SJCRH30 (cell line): ENCODE data around the gene BCL2. TPM values are rescaled to one million over a fixed set of nuclear protein-coding genes. Genes with fewer than 3 reads are reported as not detected.
"Not testable (repeated sequence)": the region's sequence is repeated elsewhere in the genome, so short reads cannot be mapped to it uniquely, and the experiment has no call there.

Source experiments
- DNase-seq, 2 experiments: peaks; one replicate each; pipeline ENCODE4 v3.0.0-alpha.2; 2015 to 2020
- H3K27ac ChIP-seq: fragments of 250-450 bp; sonication (Bioruptor Pico); 2 replicates; pipeline ENCODE4 v1.5.1; 2020; ENCODE audit warnings: mild to moderate bottlenecking, moderate library complexity
- H3K27me3 ChIP-seq: fragments of 250-450 bp; sonication (Bioruptor Pico); 2 replicates; pipeline ENCODE4 v1.5.1; 2020; ENCODE audit warnings: mild to moderate bottlenecking, moderate library complexity
- H3K36me3 ChIP-seq: fragments of 250-450 bp; sonication (Bioruptor Pico); 2 replicates; pipeline ENCODE4 v1.5.1; 2020; ENCODE audit warnings: mild to moderate bottlenecking, moderate library complexity
- H3K4me1 ChIP-seq: fragments of 250-450 bp; sonication (Bioruptor Pico); 2 replicates; pipeline ENCODE4 v1.5.1; 2020; ENCODE audit warnings: mild to moderate bottlenecking, moderate library complexity
- H3K4me3 ChIP-seq: fragments of 250-450 bp; sonication (Bioruptor Pico); 2 replicates; pipeline ENCODE4 v1.5.1; 2020; ENCODE audit warnings: mild to moderate bottlenecking, moderate library complexity
- H3K9me3 ChIP-seq: fragments of 250-450 bp; sonication (Bioruptor Pico); replicated peaks from 2 replicates; pipeline ENCODE4 v1.5.1; 2020; ENCODE audit warnings: mild to moderate bottlenecking, moderate library complexity
- total RNA-seq: library from RNA; depleted of rRNA; stranded (reverse); fragments of >200 nt; shearing (Covaris generic); gene quantifications from 2 replicates; pipeline ENCODE4 v1.2.3, GENCODE V29; 2014; rRNA removed

The BCL2 gene
- total RNA-seq = 6.0 and 6.8 TPM in 2 replicates

DNA sequence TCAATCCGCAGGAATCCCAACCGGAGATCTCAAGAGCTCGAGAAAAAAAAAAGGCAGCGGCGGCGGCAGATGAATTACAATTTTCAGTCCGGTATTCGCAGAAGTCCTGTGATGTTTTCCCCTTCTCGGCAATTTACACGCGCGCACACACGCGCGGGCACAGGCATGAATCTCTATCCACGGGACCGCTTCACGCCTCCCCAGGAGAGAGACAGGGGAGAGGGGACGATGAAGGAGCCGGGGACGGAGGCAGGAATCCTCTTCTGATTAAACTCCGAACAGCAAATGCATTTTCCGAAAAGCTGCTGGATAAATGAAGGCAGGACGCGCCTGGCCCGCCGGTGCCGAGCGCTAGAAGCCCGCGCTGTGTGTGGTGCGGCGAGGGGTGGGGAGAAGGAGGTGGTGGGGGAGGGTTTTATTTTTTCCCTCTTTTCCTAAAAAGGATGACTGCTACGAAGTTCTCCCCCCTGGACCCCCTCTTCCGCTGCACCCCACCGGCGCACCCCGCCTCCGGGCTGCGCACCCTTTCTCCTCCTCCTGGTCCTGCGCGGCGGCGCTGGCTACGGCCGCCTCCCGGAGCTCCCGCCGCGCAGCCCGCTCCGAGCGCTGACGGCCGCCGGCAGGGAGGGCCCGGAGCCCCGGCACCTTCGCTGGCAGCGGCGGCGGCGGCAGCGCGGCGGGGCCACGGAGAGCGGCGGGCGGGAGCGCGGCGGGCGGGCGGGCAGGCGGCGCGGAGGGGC lies at the start of gene BCL2:
Gene BCL2 (minus strand): TSS at position 387 of the 740 bp plus-strand sequence.
- Histone ChIP-seq H3K4me3 (peak within 1 kb of the TSS; percentile 72), H3K27ac (peak within 1 kb of the TSS; percentile 21; the same call in 1 of the 2 replicates), H3K27me3 (no peaks in the 10 kb centered on the region), H3K9me3 (no peaks in the 10 kb centered on the region), H3K4me1 (no peaks in the 10 kb centered on the region), H3K36me3 (no peaks in the 10 kb centered on the region)
- peak; percentile 17 to 46 for DNase-seq

DNA sequence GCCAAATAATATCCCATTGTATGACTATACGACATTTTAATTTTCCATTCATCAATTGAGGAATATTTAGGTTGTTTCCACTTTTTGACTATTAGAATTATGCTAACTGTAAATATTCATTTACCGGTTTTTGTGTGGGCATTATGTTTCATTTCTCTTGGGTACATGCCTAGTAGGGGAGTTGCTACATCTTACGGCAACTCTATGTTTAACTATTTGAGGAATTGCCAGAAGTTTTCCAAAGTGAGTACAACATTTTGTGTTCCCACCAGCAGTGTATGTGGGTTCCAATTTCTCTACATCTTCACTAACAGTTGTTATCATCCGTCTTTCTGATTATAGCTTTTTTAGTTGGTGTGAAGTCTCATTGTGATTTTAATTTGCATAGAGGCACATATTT lies 49.0 kb upstream of the BCL2 start:
- Histone ChIP-seq H3K4me3 (no peak overlapping the region), H3K9me3 (no peaks in the 10 kb centered on the region), H3K36me3 (no peaks in the 10 kb centered on the region), H3K27me3 (no peaks in the 10 kb centered on the region), H3K27ac (no peak overlapping the region), H3K4me1 (no peaks in the 10 kb centered on the region)
- no peak for DNase-seq

DNA sequence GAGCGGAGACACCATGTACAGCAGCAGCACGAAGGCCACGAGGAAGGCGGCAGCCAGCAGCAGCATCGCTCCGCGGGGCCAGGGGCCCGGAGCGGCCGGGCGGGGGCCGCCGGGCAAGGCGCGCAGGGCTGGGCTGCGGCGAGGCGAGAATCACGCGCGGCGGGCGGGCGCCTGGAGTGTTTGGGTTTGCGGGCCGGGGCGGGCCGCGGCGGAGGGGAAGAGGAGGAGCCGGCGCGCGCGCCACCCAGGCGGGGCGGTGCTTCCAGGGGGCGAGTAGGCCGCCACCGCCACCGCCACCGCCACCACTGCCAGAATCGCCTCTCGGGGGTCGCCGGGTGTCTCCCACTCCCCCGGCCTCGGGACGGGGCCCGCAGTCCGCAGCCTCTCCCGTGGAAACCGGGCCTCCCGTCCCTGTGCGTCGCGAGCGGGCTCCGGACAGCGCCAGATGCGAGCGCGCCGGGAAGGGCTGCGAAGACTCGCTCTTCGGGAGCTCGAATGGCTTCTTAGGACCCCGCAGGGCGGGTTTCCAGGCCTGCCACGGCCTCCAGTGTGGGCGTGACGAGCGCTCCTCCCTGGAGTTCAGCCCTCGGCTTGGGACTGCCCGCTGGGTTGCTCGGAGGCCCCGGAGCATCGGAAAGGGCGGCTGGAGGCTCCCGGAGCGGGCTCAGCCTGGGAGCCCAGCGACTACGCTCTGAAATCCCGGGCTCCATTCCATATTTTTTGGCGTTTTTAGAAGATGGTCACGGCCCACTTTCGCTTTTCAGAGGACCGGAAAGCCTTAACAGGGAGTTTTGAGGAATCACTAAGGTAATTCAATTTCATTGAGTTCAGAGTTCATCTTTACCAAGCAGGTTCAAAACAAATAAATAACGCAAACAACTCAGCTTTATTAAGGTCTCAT lies 47.7 kb upstream of the BCL2 start, which contains the start of gene KDSR:
Gene KDSR (minus strand): TSS at position 154 of the 901 bp plus-strand sequence. CDS start 88 bp downstream, at position 66.
- peak within 1 kb of the TSS; percentile 87 for H3K27ac ChIP-seq
- H3K9me3 ChIP-seq = no peaks in the 10 kb centered on the region
- H3K4me1 ChIP-seq = no peaks in the 10 kb centered on the region
- DNase-seq = peak; percentile 93 to 94
- no peaks in the 10 kb centered on the region for H3K27me3 ChIP-seq
- H3K36me3 ChIP-seq = no peaks in the 10 kb centered on the region
- H3K4me3 ChIP-seq = peak within 1 kb of the TSS; percentile 93

GRCh38 chr18:63366213-63367052 lies 46.9 kb upstream of the BCL2 start:
- no peaks in the 10 kb centered on the region for H3K4me1 ChIP-seq
- H3K36me3 ChIP-seq = no peaks in the 10 kb centered on the region
- peak; percentile 18 to 28 for DNase-seq
- H3K27ac ChIP-seq = peak overlapping the region; percentile 87
- no peaks in the 10 kb centered on the region for H3K9me3 ChIP-seq
- no peaks in the 10 kb centered on the region for H3K27me3 ChIP-seq
- peak overlapping the region; percentile 93 for H3K4me3 ChIP-seq

DNA sequence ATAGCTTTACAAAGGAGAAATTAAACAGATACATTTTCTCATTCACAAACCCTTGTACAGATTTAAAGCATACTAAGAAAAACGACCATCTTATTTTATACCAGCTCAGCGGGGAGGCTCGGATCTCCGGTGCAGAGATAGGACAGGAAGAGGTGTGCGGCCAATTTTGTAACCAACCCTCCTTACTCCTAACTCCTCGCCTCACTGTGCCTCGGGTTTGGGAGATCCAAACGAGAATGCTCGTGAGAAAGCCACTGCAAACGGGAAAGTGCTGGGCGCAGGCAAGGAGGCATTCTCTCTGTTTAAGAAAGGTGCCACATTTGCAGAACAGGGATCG lies 46.3 kb upstream of the BCL2 start:
- Histone ChIP-seq H3K4me1 (no peaks in the 10 kb centered on the region), H3K4me3 (peak overlapping the region; percentile 93), H3K9me3 (no peaks in the 10 kb centered on the region), H3K27me3 (no peaks in the 10 kb centered on the region), H3K27ac (no peak overlapping the region), H3K36me3 (no peaks in the 10 kb centered on the region)
- DNase-seq = no peak

- no peaks in the 10 kb centered on the region for H3K9me3 ChIP-seq
- DNase-seq = no peak
- no peak overlapping the region for H3K4me3 ChIP-seq
- H3K36me3 ChIP-seq = peaks cover 3% of the 10 kb centered on the region; the same call in 1 of the 2 replicates
- no peak overlapping the region for H3K27ac ChIP-seq
- H3K4me1 ChIP-seq = no peaks in the 10 kb centered on the region
- no peaks in the 10 kb centered on the region for H3K27me3 ChIP-seq
These were observed 44.4 kb upstream of the BCL2 start for GRCh38 chr18:63363951-63364350.

DNA sequence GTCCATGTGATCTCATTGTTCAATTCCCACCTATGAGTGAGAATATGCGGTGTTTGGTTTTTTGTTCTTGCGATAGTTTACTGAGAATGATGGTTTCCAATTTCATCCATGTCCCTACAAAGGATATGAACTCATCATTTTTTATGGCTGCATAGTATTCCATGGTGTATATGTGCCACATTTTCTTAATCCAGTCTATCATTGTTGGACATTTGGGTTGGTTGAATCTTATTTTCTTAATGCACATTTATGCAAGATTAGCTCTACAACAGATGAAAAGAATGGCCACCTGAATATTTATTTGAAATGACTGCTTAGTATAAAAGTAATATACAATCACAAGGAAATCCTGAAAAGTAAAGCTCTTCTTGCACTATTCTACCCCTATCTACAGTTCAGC lies 43.9 kb upstream of the BCL2 start:
- H3K36me3 ChIP-seq, H3K27ac ChIP-seq, H3K4me1 ChIP-seq: not testable (repeated sequence)

DNA sequence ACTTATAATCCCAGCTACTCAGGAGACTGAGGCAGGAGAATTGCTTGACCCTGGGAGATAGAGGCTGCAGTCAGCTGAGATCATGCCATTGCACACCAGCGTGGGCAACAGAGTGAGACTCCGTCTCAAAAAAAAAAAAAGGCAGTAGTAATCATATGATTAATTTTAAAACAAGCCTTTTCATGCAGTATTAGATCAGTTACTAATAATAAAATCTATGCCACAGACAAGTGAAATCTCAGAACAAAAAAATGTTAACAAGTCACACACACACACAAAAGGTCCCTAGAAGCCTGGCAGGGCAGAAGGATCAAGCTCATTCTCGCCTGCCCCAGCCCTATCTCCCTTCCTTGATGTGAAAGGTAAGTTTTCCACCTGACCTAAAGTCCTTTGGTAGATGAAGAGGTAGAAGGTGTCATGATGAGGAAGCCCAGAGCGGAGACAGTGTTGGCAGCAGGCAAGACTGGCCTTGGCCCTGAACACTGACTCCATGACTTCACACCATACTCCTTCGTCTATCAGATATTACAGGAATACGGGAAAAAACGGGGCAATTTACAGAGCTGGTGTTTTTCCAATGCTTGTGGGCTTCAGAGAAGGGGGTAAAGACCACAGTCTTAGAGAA lies 36.8 kb upstream of the BCL2 start:
- H3K36me3 ChIP-seq = peaks cover 12% of the 10 kb centered on the region

More for the DNA sequence above, 43.9 kb upstream of the BCL2 start:
- H3K4me3 ChIP-seq, DNase-seq, H3K27me3 ChIP-seq, H3K9me3 ChIP-seq: not testable (repeated sequence)

DNA sequence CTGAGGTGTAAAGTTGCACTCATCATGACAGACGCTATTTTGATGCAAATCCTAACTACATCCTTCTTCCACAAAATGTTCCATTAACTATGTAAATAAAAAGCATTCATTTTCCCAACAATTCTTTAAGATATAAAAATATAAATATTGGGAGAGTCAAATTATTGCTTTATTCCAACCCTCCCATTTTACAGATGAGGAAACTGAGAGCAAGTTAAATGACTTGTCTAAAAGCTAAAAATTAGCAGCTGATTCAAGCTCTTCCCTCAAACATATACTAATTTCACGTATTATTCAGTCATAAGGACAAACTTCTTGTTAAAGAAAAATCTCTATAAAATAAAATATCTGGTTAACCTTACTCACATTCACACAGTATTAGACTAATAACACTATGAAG lies 30.7 kb upstream of the BCL2 start:
- Histone ChIP-seq H3K36me3 (peaks cover 17% of the 10 kb centered on the region; the same call in 1 of the 2 replicates), H3K27ac (no peak overlapping the region), H3K9me3 (no peaks in the 10 kb centered on the region), H3K27me3 (no peaks in the 10 kb centered on the region), H3K4me3 (no peak overlapping the region), H3K4me1 (no peaks in the 10 kb centered on the region)
- DNase-seq = no peak

More for the DNA sequence above, 36.8 kb upstream of the BCL2 start:
- Histone ChIP-seq H3K4me3 (no peak overlapping the region), H3K9me3 (no peaks in the 10 kb centered on the region), H3K27me3 (no peaks in the 10 kb centered on the region), H3K27ac (no peak overlapping the region), H3K4me1 (no peaks in the 10 kb centered on the region)
- no peak for DNase-seq

DNA sequence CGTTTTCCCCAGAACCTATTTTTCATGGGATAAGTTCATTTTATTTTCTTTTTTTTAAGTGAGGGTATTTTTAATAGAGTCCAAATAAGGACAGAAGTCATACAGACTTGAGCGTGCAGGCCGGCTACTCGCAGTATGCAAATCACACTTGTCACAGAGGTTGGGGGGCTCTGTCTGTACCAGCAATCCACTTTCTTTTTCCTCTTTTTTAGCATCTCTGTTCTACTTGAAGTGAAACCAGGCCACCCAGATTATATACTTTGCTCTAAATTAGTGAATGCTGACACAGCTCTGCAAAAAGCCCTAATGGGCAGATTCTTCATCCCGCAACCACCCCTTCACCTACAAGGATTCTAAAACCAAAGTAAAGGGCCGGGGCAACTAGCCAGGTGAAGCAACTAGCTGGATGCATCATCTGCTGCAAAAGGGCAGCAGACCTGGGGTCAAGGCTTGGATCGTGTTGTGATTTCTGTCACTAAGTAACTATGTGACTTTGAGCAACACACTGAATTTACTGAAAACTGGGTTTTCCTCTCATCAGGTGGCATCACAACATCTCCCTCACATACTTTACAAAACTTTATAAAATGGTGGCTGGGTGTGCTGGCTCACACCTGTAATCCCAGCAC lies 29.1 kb upstream of the BCL2 start:
- Histone ChIP-seq H3K36me3 (peaks cover 11% of the 10 kb centered on the region; the same call in 1 of the 2 replicates), H3K4me3 (no peak overlapping the region), H3K4me1 (no peaks in the 10 kb centered on the region), H3K27ac (no peak overlapping the region), H3K9me3 (no peaks in the 10 kb centered on the region), H3K27me3 (no peaks in the 10 kb centered on the region)
- no peak for DNase-seq

GRCh38 chr18:63346480-63347183 lies 27.1 kb upstream of the BCL2 start:
- no peak overlapping the region for H3K27ac ChIP-seq
- no peak overlapping the region for H3K4me3 ChIP-seq
- no peaks in the 10 kb centered on the region for H3K4me1 ChIP-seq
- peaks cover 11% of the 10 kb centered on the region for H3K36me3 ChIP-seq
- DNase-seq = no peak
- no peaks in the 10 kb centered on the region for H3K27me3 ChIP-seq
- H3K9me3 ChIP-seq = no peaks in the 10 kb centered on the region

GRCh38 chr18:63346031-63346430 lies 26.5 kb upstream of the BCL2 start:
- DNase-seq = no peak
- no peak overlapping the region for H3K27ac ChIP-seq
- no peaks in the 10 kb centered on the region for H3K27me3 ChIP-seq
- H3K36me3 ChIP-seq = peaks cover 8% of the 10 kb centered on the region
- H3K4me3 ChIP-seq = no peak overlapping the region
- H3K4me1 ChIP-seq = no peaks in the 10 kb centered on the region
- no peaks in the 10 kb centered on the region for H3K9me3 ChIP-seq

GRCh38 chr18:63344918-63345317 lies 25.3 kb upstream of the BCL2 start:
- H3K9me3 ChIP-seq = no peaks in the 10 kb centered on the region
- no peak overlapping the region for H3K27ac ChIP-seq
- H3K36me3 ChIP-seq = peaks cover 5% of the 10 kb centered on the region
- no peak for DNase-seq
- no peak overlapping the region for H3K4me3 ChIP-seq
- H3K27me3 ChIP-seq = no peaks in the 10 kb centered on the region
- no peaks in the 10 kb centered on the region for H3K4me1 ChIP-seq
